NCI-H446 (cell line): ENCODE data around the gene HPSE2.

ENCODE experiments used
- DNase-seq, 2 experiments: peaks; one replicate each; lab custom pipeline; 2025; lab: John Stamatoyannopoulos, UW

HPSE2 gene

DNA sequence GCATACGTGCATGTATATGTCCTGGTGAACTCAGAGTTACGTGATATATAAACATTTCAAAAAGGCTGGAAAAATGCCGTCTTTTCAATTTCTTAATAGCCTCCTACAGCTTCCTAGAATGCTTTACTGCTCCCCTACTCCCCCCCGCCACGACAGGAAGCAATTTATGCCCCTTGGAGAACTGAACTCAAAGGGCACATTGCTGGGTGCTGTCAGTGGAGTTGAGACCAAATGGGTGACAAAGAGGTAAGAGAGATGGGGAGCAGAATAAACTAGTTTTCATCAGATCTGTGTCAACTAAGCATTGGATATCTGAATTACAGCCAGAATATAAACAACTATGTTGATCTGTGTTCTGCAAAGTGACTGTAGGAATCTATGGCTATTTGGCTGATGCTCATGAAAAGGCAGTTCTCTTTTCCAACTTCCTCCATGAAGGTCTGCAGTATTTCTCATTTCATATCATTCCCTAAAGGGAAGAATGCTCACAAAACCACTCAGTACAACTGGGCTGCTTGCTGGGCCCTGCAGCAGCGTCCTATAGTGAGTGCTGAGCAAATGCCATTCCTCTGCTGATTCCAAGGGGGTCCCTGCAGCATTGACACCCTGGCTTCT, 617.6 kb downstream of the HPSE2 start:
- no peak for DNase-seq

DNA sequence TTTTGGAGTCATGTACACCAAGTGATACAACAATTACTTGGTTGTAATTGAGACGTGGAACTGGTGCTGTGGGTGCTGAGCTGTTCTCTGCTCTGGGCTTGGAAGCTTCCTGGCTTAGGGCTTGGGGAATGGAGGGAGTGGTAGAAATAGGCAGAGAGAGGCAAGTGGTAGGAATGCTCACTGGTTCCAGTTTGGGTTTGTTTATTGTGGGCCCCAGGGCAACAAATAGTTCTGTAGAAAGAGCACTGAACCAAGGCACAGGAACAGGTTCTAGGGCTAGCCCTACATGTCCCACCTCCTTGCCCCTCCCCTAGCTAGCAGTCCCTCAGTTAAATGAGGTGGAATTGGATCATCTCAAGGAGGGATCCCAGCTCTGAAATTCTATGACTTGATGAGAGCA, 622.2 kb downstream of the HPSE2 start:
- DNase-seq, result no peak

DNA sequence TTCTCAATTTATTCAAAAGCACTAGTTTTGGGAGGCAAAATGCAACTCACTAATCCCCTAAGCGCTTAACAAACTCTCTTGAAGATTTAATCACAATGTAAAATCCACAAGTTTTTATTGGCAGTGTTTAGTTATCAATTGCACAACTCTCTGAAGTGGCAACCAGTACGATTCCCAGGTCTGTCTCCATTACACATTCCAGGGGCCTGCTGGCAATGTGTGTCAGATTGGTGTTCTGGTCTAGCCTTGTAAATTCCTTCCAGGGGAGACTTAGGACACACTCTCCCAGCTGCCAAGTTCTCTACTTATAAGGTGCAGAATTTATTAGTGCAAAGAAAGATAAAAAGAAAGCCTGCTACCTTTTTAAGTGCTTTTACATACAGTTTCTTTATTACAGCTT, 624.2 kb downstream of the HPSE2 start:
- DNase-seq, result no peak

DNA sequence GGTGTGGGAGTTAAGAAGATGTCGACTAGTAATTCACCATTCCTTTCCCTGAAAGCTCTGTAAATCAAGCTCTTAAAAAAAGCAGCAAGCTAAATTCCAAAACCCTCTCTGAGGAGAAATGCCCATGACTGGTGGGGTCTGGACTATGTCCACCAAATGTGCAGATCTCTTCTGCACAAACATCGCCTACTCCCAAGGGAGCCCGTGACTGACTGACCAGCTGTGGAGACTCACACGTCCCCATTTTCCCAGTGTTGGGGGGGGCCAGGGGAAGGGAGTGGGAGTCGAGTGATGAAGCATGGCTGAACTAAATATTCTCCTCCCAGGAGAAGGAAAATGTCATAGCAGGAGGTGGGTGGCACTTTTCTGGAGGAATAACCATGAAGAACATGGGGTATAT, 624.8 kb downstream of the HPSE2 start:
- DNase-seq, result no peak

DNA sequence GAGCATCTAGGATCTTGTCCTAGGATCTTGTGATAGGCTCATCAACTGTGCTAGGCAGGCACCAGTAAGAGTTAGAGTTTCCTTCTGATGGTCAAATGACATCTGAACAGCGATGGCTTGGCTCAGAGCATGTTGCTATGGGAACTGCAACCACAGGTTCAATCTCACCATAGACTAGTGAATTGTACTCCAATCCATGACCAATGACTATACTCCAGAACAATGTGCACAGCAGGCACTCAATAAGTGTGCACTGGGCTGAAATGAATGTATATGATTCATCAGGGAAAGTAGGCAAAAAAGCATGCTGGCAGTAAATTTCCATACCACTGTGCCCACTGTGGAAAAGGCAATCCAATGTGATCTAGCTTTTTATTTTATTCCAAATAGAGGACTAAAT, 625.4 kb downstream of the HPSE2 start:
- peak in 1 of 2 experiments; percentile 7 for DNase-seq

DNA sequence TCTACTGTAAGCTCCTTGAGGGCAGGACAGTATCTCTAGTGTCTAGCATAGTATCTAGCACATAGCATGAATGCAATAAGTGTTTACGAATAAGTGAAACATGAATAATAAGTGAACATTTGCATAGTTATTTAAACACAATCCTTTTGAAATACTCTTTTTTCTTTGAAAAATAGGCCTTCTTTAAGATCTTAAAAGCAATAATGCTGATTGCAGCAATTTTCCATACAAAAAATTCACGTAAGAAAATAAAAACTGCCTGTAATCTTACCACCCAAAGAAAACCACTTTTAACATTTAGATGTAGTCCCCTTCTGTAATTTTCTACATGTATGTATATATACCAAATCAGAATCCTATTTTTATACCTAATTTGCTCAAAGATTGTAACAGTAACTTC, 626.4 kb downstream of the HPSE2 start:
- DNase-seq, result no peak

DNA sequence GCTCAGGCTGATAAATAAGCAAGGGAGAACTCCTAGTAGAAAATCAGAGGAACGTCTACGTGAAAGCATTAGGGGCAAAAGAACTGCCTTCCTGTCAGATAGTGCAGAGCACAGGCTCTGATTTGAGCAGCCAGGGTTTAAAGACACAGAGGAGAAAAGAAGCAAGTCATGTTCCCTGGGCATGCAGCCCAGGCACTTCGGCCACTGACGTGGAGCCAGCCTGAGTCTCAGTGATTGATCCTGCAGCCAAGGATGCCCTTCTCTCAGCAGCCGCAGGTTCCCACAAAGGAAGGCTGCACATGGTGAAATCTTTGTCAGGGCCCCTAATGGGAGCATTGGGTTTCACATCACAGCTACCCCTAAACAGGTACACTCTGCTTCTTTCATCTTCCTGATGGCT, 627.2 kb downstream of the HPSE2 start:
- no peak for DNase-seq

DNA sequence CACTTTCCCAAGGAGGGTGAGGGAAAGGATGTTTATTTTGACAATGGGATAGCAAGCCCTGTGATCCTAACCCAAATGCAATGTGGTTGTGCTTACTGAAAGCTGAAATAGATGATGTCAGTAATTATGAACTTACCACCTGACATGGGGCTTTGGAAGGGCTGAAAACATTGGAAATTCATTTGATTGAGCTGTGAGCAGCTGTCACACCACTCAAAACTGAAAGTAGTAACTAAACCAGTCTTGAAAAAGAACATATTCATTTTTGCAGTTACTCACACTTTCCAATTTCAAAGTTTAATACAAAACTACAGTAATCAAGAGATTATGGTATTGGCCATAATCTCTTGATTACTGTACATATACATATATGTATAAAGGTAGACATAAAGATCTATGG, 633.4 kb downstream of the HPSE2 start:
- no peak for DNase-seq

DNA sequence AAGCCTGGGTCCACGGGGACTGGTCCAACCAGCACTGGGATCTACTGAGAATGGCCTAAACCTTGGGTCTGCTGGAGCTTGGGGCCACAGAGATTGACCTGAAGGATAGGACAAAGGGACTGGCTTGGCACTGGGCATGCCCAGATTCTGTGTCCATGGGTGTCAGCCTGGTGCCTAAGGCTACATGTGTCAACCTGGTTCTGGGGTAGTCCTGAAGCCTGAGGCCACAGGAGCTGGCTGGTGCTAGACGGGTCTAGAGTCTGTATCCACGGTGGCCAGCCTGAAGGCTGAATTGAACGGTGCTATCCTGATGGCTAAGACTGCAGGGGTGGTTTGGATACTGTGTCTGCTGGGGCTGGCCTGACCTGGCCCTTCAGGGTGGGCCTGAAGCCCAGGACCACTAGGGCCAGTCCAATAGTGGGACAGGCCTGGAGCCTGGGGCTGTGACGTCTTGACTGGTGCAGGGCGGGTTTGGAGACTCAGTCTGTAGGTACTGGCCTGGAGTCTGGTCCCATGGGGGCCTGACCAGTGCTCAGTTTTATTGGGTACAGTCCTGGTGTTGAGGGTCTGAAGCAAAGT, 636.5 kb downstream of the HPSE2 start:
- DNase-seq, result no peak

DNA sequence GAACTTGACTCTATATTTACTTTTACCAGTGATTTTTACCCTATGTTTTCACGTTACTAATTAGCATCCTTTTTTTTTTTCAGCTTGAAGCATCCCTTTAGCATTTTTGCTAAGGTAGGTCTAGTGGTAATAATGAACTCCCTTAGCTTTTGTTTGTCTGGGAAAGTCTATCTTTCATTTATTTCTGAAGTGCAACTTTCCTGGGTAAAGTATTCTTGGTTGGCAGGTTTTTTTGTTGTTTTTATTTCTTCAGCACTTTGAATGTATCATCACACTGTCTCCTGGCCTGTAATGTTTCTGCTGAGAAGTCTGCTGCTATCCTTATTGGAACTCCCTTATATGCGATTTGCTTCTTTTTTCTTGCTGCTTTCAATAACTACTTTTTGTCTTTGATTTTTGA, 639.2 kb downstream of the HPSE2 start:
- no peak for DNase-seq

DNA sequence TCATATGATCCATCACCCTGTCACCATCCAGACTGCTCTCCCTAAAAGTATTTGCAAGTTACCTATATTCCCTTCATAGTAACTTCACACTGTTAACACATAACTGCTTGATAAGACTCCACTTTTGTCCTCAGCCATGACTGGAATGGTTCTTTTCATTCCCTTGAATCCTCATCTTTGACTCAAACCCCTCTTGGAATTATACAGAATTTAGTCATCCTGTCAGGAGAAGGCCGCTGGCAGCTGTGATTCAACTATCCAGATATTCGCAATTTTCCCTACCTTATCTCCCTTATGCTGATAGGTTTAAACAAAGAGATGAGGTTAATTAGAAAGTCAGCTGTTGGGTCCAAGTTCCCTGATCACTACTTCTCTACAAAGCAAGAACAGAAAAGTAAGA, 646.0 kb downstream of the HPSE2 start:
- no peak for DNase-seq

DNA sequence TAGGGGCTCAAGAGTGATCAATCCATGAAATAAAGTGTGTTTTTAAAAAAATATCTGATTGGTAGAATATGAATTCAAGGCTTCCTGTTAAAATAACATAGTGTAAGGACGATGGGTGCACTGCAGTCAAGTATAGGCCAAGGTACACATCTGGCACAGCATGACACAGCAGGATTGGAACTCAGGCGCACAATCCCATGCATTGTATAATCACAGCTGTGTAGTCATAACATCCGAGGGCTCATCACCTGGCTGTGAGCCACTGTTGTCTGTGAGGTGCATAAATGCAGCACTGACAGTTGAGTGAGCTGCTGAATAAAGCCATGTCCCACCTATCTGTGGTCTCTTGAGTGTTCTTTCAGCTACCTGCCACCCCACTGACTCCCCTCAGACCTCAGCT, 646.6 kb downstream of the HPSE2 start:
- no peak for DNase-seq

DNA sequence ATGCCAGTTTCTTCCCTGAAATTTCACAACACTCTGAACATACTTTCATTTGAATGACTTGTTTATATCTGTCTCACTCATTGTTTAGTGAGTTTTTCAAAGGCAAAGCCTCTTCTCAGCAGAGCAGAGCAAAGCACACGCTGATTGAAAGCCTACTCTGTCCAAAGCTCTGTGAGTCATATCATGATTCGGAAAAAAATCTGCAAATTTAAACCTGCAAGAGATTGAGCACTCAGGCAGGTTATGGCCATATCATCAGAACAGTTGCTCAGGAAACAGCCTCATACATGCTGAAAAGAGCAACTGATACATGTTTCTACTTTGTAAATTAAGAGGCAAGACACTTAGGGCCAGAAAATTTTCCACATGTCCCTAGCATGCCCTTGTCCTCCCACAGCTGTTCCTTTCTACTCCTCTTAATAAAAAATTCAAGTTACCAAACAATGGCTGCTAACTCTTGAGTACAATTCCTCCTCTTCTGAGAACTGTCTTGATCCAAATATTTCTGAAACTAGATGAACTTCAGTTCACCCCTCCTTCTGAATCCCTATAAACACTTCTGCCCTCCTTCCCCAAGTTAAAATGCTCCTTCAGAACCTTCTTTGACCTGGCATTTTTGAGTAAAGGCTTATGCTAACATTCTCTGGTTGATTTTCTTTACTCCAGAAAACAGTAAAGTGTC, 648.4 kb downstream of the HPSE2 start:
- DNase-seq, result no peak

DNA sequence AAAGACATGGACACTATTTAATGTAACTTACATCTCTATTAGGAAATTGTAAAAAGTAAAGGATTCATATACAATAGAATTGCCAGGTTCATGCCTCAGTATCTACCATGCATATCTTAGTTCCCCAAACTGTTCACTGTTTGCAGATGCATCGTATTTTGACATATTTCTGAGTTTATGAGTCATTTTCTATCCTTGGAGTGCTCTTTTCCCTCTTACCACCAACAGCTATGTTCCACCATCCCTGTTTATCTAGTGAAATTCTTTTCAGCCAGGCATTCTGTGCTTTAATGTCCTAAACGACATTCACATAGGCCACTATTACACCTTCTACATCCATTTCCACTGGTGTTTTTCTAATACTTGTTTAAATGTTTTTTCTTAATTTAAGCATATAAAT, 649.6 kb downstream of the HPSE2 start:
- DNase-seq, result no peak

DNA sequence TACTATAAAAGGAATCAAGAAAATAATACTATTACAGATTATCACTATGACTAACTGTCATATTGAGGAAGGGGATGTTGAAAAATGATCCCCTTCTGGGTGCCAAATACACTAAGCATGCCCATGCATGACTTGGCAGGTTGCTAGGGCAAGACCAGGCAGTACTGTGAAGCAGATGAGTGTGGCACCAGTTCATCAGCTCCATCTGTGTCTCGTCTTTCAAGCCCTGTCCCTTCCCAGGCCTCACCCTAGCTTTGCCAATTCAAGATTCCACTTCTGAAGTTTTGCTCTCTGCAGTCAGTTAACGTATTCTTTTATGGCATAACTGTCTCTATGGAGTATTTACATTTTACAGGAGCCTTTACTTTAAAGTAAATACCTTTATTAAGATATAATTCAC, 653.3 kb downstream of the HPSE2 start:
- DNase-seq, result peak in 1 of 2 experiments; percentile 30

DNA sequence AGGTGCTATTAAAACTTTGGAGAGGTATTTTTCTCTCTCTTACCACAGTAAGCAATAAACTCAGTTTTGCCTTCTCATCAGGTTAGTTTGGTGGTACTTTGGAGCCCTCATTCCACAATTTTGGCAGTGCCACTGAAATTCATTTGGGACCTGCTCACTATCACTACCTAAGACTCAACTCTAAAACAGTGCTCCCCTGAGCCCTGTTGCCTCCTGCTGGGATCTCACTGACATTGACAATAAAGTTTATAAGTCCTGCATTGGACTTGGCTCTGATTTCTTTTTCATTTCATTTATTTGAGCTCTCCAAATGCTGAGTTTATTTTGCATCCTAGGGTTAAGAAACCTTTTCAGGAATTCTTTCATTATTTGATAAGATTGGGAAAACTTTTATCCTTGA, 658.1 kb downstream of the HPSE2 start:
- no peak for DNase-seq

DNA sequence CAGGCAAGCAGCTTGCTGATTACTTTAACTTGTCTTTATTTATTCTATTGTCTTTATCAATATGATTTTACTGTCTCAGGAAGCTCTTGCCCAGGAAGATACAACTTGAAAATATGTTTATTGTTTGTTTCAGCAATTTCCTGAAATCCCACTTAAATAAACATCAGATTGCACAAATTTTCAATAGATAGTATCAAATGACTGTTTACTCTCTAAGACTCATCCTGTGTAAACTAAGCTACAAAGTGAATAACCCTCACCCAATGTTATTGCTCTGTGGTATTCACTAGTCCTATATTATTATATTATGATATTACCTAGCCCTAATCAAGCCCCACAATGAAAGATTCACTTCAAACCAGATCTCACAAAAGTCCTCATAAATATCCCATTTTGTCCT, 658.5 kb downstream of the HPSE2 start:
- DNase-seq, result no peak

DNA sequence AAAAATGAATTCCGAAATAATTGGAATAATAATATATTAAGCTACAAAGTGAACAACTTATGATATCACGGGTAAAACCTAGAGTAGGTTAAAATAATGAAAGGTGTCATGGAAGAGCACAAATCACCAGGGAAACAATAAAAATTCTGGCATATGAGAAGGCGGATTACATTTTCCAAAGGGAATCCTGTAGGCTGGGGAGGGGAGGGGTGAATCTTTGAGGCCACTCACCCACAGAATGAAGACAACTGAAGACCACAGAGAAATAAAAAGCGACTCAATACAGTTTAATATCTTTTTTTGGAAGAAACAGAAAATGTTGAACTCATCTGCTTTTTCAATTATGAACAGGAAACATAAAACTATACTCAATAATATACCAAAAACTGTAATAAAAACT, 659.6 kb downstream of the HPSE2 start:
- no peak for DNase-seq

DNA sequence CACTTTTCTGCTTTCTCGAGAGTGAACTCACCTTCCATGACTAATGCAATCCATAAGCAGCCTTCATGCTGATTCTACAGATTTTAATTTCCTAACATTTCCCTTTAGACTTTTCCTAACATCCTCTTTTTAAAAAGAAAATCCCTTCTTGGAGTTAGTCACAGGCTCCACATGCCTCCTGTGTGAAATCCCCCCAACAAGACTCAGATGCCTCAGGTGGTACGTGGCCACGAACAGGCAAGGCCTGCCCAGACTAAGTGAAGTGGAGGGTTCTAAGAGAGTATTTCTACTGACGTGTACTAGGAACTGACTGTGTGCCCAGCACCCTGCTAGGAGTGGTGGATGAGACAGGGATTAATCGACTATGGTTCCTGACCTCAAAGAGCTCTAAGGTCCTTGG, 663.1 kb downstream of the HPSE2 start:
- DNase-seq, result no peak

DNA sequence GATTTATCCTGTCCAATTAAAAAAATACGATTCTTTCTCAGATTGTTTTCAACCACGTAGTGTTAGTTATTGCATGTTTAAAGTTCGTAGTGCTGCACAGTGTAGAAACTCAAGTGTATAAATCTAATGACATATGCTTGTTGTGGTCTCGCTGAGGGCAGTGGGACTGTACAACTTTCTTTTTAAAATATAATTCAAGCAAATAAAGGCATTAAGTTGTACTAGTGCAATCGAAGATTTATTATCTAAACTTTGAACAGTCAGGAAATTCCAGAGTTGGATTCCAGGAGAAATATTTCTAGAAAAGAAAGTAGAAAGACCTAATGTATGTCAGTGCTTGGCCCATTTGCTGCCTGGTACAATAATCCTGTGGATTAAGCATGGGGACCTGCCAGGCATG, 664.8 kb downstream of the HPSE2 start:
- DNase-seq, result no peak

DNA sequence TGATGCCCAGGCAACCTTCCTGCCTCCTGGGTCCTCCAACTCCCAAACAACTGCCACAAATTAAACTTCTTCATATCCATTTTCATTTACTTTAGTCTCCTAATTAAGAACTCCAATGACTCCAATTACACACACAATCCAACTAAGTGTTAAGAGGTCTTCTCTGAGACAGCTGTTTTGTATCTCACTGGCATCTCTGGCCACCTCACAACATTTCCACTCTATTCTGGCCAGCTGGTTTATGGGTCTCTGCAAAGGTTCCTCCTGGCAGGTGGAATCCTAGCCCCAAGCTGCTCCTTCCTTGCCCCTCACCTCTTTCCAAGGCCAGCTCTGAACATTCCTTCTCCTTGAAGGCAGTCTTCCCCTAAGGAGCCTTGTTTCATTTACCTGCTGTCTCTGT, 665.8 kb downstream of the HPSE2 start:
- DNase-seq, result no peak

DNA sequence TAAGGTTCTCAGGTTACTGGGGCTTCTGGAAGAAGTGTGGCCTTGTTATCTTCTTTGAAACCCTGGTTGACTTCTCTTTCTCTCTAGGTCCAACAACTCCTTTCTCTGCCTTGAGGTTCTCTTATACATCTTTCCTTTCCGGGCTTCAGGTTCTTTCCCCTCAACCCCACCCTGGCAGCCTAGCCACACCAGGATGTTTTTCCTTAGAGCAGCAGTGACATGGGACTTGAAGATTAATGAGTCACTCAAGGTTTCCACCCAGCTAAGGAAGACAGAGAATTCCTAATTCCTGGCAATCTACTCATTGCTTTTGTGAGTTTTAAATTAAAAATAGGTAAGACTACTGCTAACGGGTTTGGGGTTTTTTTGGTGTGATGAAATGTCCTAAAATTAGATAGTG, 667.1 kb downstream of the HPSE2 start:
- DNase-seq, result no peak

DNA sequence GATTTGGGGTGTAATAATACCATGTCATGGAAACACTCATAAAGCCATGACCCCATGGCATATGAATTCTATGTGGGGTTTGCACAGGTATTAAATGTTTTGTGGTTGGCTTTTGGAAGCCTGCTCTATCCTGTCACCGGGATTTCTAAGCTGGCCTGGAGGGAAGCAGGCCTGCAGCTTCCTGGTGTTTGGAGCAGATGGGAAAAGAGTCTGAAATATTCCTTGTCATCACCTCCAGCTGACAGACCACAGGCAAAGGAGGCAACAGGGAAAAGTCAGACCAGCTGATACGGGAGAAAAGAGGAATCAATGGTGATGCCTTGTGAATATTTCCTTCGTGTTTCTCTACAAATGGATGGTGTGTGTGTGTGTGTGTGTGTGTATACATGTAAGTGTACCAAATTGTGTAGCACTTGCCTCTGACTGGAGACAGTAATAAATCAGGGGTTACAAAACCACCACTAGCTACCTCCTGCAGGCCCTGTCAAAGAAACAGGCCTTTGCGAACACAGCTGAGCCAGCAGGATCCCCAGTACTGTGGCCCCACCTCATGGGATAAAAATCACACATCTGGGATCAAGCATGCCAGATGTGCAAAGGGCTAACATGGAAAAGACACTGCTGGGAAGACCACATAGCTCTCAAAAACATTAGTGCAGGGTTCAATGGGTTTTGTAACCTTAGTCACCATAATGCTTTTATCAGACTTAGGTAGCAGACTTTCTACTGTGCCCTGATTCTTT, 668.1 kb downstream of the HPSE2 start:
- no peak for DNase-seq
